PC-3 (cell line): ENCODE measurements around the gene GTF3C4.

Experiments
- CTCF ChIP-seq: fragments of 300-600 bp; sonication (generic); conservative IDR thresholded peaks from 2 replicates; pipeline ENCODE4 v1.5.1; 2017; ENCODE audit warnings: antibody characterized with exemption, low read depth, mild to moderate bottlenecking, low read length
- EZH2phosphoT487 ChIP-seq: fragments of 300-600 bp; sonication (generic); IDR thresholded peaks from 2 replicates; pipeline ENCODE4 v1.6.1; 2018; ENCODE audit warnings: mild to moderate bottlenecking, antibody characterized with exemption, low read length, borderline replicate concordance

DNA sequence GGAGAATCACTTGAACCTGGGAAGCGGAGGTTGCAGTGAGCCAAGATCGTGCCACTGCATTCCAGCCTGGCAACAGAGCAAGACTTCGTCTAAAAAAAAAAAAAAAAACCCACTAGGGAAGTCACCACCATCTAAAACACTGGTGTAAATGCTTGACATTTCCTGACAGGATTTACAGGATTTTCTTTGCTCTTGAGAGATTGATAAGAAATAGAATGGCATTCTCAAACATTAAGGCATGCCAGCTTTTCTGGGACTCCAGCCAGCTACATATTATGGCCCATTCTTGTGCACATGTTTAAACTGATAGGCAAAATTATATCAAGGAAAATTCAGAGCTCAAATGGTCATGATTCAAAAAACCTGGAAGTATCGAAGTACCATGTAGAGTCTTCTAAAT is 28.7 kb downstream of the GTF3C4 start:
- TF ChIP-seq CTCF, result no peak
- TF ChIP-seq EZH2phosphoT487, result no peak
